HL-60 (cell line): ENCODE results near the gene RPL36.

Experiments used
- CTCF ChIP-seq: IDR thresholded peaks from one replicate; pipeline ENCODE4 v1.5.1; 2011; ENCODE audit warnings: low read length, control low read depth, inconsistent platforms; ENCODE audit not compliant: insufficient read depth
- POLR2AphosphoS5 ChIP-seq: IDR thresholded peaks from 2 replicates; pipeline ENCODE4 v1.6.1; 2012; ENCODE audit warnings: low read depth
- REST ChIP-seq: IDR thresholded peaks from 2 replicates; pipeline ENCODE4 v1.6.1; 2012; ENCODE audit warnings: low read depth; ENCODE audit not compliant: insufficient replicate concordance

- no peak for TF ChIP-seq CTCF
- TF ChIP-seq REST: no peak
- TF ChIP-seq POLR2AphosphoS5: no peak
These were observed 14.0 kb downstream of the RPL36 start for GRCh38 chr19:5703819-5704818.
